Activated CD4-positive, alpha-beta T cell treated with anti-CD3 and anti-CD28 coated beads for 24 hours (primary cell): ENCODE results near the gene ABTB2.

Experiments
- DNase-seq, 2 donors: peaks; one replicate each; pipeline ENCODE4 v3.0.0-alpha.2; 2020; ENCODE audit warnings: low read depth in 2 of 2

ABTB2 gene

GRCh38 chr11:34284811-34285481, 72.9 kb downstream of the ABTB2 start:
- DNase-seq, result no peak

- DNase-seq, result no peak
These were observed 73.7 kb downstream of the ABTB2 start for GRCh38 chr11:34284156-34284555.

- no peak for DNase-seq
These were observed 76.6 kb downstream of the ABTB2 start for GRCh38 chr11:34280945-34281872.

- no peak for DNase-seq
These were observed 79.0 kb downstream of the ABTB2 start for GRCh38 chr11:34278693-34279297.

- DNase-seq, result no peak
These were observed 79.6 kb downstream of the ABTB2 start for GRCh38 chr11:34278175-34278574.

- DNase-seq, result no peak
These were observed 80.6 kb downstream of the ABTB2 start for GRCh38 chr11:34277171-34277570.

GRCh38 chr11:34276352-34276864, 81.4 kb downstream of the ABTB2 start:
- no peak for DNase-seq

GRCh38 chr11:34275486-34275885, 82.3 kb downstream of the ABTB2 start:
- no peak for DNase-seq

- DNase-seq, result no peak
These were observed 83.0 kb downstream of the ABTB2 start for GRCh38 chr11:34274712-34275398.

- DNase-seq, result no peak
These were observed 84.7 kb downstream of the ABTB2 start for GRCh38 chr11:34273099-34273498.

- DNase-seq, result no peak
These were observed 86.1 kb downstream of the ABTB2 start for GRCh38 chr11:34271727-34272126.

- no peak for DNase-seq
These were observed 87.1 kb downstream of the ABTB2 start for GRCh38 chr11:34270711-34271110.

GRCh38 chr11:34269694-34270245, 88.0 kb downstream of the ABTB2 start:
- DNase-seq, result no peak

GRCh38 chr11:34268906-34269430, 88.8 kb downstream of the ABTB2 start:
- no peak for DNase-seq

- no peak for DNase-seq
These were observed 90.4 kb downstream of the ABTB2 start for GRCh38 chr11:34267417-34267816.

GRCh38 chr11:34267013-34267412, 90.8 kb downstream of the ABTB2 start:
- DNase-seq, result no peak

GRCh38 chr11:34266090-34266912, 91.5 kb downstream of the ABTB2 start:
- DNase-seq, result no peak

GRCh38 chr11:34264303-34265110, 93.3 kb downstream of the ABTB2 start:
- DNase-seq, result no peak

- DNase-seq, result no peak
These were observed 94.2 kb downstream of the ABTB2 start for GRCh38 chr11:34263441-34264091.
